ENCODE results near the gene GPR87.

GPR87 gene

DNA sequence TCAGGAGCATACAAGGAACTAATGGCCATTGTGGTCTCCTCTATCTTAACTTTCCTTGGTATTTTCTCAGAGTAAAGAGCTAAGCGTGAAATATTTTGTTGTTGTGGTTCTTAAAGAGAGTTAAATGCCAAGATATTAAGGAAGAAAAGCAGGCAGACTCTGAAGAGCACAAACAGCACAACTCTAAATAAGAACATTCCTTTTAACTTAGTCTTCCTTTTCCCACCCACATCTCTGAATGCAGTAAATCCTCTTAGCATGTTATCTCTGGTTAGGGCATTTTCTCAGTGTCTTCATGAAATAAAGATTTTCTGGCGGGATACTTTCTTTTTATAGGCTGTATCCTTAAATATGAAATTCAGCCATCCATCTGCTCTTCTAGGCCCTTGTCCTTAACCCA, 1.5 kb downstream of the GPR87 start:
- H3K9me3 Mint-ChIP-seq: no peaks in the 10 kb centered on the region
- H3K27me3 Mint-ChIP-seq (ENCODE audit: low read depth): no peaks in the 10 kb centered on the region
- H3K4me3 Mint-ChIP-seq: no peak overlapping the region
- no peak overlapping the region for H3K27ac Mint-ChIP-seq
- TF ChIP-seq, protein P1, sequence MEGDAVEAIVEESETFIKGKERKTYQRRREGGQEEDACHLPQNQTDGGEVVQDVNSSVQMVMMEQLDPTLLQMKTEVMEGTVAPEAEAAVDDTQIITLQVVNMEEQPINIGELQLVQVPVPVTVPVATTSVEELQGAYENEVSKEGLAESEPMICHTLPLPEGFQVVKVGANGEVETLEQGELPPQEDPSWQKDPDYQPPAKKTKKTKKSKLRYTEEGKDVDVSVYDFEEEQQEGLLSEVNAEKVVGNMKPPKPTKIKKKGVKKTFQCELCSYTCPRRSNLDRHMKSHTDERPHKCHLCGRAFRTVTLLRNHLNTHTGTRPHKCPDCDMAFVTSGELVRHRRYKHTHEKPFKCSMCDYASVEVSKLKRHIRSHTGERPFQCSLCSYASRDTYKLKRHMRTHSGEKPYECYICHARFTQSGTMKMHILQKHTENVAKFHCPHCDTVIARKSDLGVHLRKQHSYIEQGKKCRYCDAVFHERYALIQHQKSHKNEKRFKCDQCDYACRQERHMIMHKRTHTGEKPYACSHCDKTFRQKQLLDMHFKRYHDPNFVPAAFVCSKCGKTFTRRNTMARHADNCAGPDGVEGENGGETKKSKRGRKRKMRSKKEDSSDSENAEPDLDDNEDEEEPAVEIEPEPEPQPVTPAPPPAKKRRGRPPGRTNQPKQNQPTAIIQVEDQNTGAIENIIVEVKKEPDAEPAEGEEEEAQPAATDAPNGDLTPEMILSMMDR (IDR thresholded peaks at IDR 0.05; ENCODE audit: unreplicated experiment in 3 of 3): no peak
- no peaks in the 10 kb centered on the region for H3K4me1 Mint-ChIP-seq
- H3K36me3 Mint-ChIP-seq (ENCODE audit: low read depth): no peaks in the 10 kb centered on the region

DNA sequence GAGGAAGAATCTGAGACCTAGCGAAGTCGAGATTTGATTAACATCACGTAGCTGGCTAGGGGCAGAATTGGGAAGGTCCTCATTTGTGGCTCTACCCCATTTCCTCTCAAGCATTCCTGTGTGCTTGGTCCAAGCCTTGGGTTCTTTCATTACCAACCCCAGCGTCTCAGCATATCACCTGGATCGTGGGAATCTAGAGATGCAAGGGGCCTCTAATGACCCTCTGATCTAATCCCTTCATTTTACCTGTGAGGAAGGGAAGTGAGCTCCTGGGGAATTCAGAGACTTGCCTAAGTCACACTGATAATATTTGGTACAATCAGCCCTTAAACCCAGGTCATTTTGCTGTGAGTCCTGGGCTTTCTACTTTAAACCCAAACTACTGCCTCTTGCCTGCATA, 2.0 kb downstream of the GPR87 start:
- Mint-ChIP-seq H3K4me3 (no peak overlapping the region), H3K27me3 (ENCODE audit: low read depth) (no peaks in the 10 kb centered on the region), H3K4me1 (no peaks in the 10 kb centered on the region), H3K36me3 (ENCODE audit: low read depth) (no peaks in the 10 kb centered on the region), H3K9me3 (no peaks in the 10 kb centered on the region), H3K27ac (no peak overlapping the region)
- TF ChIP-seq, protein P1 (IDR thresholded peaks at IDR 0.05; ENCODE audit: unreplicated experiment in 3 of 3): no peak

DNA sequence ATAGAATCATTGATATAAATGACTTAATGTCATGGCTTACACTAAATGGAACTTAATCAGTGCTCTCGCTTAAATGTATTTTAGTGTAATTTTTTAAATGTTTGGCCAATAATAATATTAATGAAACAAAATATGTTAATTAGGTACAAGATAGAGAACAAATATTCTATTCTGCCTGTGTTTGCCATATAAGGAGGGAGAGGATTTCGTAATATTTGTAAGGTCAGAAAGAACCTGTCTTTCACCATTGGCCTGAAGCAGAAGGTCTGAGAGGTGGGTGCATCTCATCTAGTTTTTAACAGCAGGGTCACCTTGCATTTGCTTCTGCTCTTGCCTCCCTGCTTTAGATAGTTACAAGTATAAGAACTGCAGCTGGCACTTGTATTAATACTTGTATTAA, 2.5 kb downstream of the GPR87 start:
- Mint-ChIP-seq H3K36me3 (ENCODE audit: low read depth) (no peaks in the 10 kb centered on the region), H3K9me3 (no peaks in the 10 kb centered on the region), H3K4me1 (no peaks in the 10 kb centered on the region), H3K4me3 (no peak overlapping the region), H3K27ac (no peak overlapping the region), H3K27me3 (ENCODE audit: low read depth) (no peaks in the 10 kb centered on the region)
- TF ChIP-seq, protein P1 (IDR thresholded peaks at IDR 0.05; ENCODE audit: unreplicated experiment in 3 of 3): no peak

DNA sequence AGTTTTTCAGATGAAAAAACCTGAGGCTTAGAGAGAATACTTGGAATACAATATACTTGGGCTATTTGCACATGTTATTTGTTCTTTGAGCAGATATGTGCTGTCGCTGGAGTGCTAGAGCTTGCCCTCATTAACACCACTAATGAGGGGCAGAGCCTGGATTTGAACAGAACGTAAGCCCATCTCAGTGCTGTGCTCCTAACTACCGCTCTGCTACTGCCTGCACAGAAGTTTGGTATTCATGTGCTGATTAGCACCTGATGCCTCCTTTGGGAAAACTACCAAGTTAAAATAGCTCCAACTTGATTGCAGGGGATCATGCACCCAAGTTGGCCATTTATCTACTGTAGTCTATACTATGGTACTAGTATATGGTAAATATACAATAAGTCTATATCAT, 3.6 kb downstream of the GPR87 start:
- Mint-ChIP-seq H3K27ac (no peak overlapping the region), H3K27me3 (ENCODE audit: low read depth) (no peaks in the 10 kb centered on the region), H3K4me1 (no peaks in the 10 kb centered on the region), H3K4me3 (no peak overlapping the region), H3K36me3 (ENCODE audit: low read depth) (no peaks in the 10 kb centered on the region), H3K9me3 (no peaks in the 10 kb centered on the region)
- TF ChIP-seq, protein P1 (IDR thresholded peaks at IDR 0.05; ENCODE audit: unreplicated experiment in 3 of 3): no peak

DNA sequence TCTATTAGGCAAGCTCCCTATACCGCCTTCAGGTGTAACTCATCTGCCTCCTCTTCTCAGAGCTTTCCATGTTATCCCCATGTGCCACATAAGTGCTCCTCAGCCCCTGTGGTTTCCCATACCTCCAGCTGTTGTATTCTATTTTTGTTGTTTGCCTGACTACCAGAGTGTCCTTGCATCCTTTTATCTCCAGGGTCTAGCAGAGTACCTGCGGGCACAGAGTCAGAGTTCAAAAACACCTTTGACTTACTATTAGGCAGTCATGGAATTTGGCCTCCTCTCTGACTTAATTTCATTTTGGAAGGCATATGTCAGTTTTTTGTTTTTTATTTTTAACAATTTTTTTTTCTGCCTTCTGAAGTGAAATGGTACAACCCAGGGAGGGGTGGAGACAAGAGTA, 7.1 kb downstream of the GPR87 start:
- Mint-ChIP-seq H3K27ac (no peak overlapping the region), H3K4me1 (no peaks in the 10 kb centered on the region), H3K27me3 (ENCODE audit: low read depth) (no peaks in the 10 kb centered on the region)

More for the DNA sequence above, 7.1 kb downstream of the GPR87 start:
- Mint-ChIP-seq H3K4me3 (no peak overlapping the region), H3K36me3 (ENCODE audit: low read depth) (no peaks in the 10 kb centered on the region), H3K9me3 (no peaks in the 10 kb centered on the region)
- TF ChIP-seq, protein P1 (IDR thresholded peaks at IDR 0.05; ENCODE audit: unreplicated experiment in 3 of 3): no peak

All from nephron (organoid).